SW 1271 (cell line): ENCODE measurements around the gene CALN1.
"Not testable (repeated sequence)": the region's sequence is repeated elsewhere in the genome, so short reads cannot be mapped to it uniquely, and the experiment has no call there.

ENCODE experiments used
- DNase-seq, 2 experiments: peaks; one replicate each; lab custom pipeline; 2025; lab: John Stamatoyannopoulos, UW

CALN1 gene

DNA sequence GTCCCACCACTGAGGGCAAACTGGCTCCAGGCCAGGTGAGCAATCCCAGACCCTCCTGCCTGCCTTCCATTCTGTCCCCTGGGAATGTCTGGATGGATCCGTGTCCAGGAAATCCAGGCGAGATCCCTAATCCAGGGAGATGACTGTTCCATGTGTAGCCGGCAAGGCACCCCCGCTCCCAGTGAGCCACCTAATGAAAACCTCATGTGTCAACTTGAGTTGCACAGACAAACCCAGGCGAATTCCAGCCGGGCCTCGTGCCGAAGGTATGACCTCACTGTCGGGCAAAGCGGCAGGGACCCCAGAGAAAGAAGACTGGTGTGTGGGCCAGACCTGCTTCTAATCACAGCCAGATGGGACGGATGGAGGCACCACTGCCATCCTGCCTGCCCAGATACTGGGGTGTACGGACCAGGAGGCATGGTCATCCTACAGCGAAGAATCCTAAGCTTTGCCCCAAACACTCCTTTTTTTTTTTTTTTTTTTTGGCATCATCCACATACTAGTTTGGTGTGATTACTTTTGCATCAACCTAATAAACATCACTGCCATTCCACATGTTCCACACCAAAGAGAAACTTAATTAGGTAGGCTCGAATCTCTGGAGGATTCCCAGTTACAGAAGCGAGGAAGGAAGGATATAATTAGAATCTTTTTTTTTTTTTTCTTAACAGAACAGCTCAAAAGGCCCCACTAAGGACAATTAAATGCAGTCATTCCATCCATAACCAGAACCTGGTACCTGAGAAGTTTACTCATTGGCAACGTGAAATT, 313.1 kb downstream of the CALN1 start:
- DNase-seq = no peak

DNA sequence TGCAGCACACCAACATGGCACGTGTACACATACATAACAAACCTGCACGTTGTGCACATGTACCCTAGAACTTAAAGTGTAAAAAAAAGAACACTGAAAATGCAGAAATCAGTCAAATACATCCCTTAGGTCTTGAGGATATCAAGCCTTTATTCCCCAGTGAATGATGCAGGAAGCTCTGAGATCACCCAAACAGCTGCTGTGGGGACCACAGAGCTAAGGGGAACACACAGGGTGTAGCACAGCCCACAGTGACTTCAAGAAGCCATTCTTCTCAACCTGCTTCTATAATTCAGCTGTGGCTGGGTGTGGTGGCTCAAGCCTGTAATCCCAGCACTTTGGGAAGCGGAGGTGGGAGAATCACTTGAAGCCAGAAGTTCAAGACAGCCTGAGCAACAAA, 314.9 kb downstream of the CALN1 start:
- no peak for DNase-seq

DNA sequence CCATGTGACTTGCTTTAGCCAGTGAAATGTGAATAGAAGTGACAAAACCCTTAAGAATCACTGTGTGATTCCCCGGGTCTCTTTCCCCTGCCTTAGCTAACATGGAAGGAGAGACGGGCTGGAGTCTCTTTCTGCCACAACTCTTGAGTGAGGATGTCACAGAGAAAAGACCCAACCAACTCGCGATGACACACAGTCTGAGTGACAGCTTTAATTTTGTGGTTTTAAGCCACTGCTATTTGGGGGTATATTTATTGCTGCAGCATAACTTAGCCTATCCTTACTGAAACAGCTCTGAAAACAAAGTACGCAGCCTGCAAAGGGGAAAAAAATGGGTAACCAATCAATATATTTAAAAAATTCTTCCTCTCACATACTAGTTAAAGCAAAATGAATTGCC, 319.4 kb downstream of the CALN1 start:
- DNase-seq = no peak

DNA sequence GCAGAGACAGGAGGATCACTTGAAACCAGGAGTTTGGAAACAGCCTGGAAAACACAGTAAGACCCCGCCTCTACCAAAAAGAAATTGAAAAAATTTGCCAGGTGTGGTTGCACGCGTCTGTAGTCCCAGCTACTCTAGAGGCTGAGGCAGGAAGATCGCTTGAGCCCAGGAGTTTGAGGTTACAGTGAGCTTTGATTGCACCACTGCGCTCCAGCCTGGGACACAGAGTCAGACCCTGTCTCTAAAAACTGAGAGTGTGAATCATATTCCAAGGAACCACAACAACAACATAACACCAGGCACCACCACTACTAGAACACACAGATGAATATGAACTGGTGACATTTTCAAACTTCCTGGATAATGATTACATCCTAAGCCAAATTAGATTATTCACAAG, 324.2 kb downstream of the CALN1 start:
- no peak for DNase-seq

DNA sequence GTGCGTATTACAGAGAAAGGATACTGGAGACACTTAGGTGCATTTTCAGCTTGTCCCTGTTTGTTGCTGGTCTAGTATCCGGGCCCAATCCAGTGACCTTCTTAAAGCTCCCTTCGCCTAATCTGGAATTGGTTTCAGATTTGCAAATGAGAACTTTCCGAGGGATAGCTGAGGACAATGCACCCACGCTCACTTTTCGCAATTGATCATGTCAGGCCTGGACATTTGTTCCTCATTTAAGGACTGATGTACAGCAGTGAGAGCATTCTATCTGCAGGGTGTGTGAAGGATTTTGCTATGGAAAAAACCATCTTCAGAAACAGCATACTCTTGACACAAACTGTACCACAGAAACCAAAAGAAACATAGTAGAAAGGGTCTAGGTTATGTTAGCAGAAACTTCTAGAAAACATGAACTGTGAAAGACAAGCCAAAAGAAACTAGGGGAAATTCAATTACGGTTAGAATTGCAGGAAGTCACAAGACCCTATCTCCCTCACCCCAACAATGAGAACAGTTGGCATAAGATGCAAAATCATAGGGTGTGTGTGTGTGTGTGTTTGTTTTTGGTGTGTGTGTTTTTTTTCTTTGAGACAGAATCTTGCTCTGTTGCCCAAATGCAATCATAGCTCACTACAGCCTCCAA, 331.1 kb downstream of the CALN1 start:
- no peak for DNase-seq

DNA sequence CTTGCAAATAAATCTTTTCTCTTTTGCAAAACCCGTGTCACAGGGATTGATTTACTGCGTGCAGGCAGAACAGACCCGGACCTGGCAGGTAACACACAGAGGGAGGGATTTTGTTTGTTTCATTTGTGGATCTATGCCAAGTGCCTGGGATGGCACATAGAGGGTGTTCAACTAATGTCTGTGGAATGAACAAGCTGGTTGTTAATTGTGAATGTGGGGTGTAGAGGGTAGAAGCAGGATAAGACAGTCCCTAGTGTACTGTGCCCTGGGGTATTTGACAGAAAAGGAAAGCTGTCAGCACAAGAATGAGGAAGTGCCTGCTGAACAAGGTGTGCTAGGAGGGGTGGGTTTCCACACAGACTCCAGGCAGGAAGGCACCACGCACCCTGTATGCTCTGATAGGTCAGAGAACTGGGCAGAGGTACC, 331.8 kb downstream of the CALN1 start:
- no peak for DNase-seq

DNA sequence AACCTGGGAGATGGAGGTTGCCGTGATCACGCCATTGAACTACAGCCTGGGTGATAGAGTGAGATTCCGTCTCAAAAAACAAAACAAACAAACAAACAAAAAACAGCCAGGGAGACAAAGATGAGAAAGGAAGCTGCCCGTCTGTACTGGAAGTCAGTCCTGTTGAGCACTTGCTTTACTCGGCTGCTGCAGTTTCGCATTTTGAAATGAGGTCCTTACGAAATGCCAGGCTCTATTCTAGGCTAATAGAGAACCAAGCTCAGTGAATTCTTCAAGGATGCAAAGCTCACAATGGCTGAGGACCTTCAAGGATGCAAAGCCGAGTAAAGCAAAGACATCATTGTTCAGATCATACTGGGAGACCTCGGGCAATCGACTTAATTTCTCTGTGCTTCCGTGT, 333.3 kb downstream of the CALN1 start:
- no peak for DNase-seq

DNA sequence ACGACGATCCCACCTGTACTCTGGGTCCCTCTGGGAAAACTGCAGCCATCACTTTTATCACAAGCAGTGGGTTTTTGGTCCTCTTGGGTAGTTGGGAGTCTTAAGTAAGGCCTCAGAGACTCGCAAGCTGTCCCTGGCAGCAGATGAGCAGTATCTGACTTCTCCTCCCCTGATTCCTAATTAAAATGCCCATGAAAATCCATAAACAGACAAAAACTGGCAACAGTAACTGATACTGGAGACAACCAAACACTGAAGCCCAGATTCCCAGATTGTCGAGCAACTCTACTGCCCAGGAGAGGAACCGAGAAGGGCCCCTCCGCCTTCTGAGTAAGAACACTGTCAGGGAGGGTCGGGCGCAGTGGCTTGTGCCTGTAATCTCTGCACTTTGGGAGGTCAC, 333.8 kb downstream of the CALN1 start:
- DNase-seq = no peak

DNA sequence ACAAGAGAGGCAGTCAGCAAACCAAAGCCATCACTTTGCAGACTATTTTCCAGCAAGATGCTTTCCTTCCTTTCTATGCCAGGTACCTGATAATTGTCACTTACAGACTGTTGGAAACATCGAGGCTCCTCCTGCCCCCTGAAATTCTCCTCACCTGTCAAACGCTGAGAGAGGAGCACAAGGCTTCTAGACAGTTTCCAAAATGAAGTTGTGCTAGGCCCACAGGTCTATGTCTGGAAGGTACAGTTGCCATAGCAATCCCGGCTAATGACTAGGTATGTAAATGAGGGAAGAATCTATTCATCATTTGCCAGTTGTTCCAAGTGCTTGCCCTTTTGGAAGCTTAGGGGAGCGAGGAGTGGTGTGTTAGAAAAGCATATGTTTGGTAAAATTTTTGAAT, 334.4 kb downstream of the CALN1 start:
- DNase-seq = no peak

DNA sequence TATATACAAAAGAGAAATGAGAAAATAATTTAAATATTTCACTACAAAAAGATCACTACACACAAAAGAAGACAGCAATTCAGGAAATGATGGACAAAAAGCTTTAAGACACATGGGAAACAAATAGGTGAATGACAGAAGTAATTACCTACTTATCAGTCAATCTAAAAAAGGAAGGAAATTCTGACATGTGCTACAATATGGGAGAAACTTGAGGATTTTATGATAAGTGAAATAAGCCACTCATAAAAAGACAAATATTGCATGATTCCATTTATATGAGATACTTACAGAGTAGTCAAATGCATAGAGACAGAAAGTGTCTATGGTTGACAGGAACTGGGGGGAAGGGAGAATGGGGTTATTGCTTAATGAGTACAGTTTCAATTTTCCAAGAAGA, 339.2 kb downstream of the CALN1 start:
- DNase-seq = no peak

DNA sequence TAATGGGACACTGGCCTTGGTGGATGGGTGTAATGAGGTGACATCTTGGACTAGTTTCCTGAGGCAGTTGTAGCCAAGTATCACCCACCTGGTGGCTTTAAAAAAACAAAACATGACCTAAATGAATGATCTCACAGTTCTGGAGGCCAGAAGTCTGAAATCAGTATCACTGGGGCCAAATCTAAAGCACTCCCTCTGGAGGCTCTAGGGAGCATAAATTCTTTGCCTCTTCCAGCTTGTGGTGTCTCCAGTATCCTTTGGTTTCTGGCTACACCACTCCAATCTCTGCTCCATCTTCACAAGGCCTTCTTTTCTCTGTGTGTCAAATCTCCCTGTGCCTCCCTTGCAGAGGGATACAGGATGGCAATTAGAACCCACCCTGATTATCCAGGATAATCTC, 342.9 kb downstream of the CALN1 start:
- DNase-seq = no peak

DNA sequence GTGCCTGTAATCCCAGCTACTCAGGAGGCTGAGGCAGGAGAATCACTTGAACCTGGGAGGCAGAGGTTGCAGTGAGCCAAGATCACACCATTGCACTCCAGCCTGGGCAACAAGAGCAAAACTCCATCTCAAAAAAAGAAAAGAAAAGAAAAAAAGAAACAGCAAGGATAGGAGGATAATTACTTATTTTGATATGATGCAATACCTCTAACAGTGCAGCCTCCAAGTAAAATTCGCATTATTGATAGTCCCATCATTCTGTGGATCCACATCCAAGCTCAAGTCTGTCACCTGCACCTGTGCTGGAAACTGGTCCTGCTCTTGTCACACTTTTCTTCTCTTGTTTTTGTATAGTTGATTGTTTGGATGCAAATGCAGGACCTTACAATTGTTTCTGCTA, 346.4 kb downstream of the CALN1 start:
- DNase-seq = not testable (repeated sequence)

DNA sequence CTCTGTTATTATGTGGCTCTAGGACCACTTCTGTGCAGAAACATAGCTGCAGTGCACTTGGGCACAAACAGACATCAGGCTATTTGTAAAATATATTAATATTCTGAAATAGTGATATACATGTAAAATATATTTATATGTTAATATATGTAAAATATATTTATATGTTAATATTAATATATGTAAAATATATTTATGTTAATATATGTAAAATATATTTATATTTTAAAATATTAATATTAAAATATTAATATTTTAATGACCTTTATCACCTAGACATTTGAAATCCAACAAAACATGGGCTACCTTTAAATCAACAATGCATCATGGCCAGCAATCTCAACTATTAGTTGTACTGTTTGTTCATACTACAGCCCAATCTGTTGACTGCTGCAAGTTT, 347.2 kb downstream of the CALN1 start:
- DNase-seq = no peak

DNA sequence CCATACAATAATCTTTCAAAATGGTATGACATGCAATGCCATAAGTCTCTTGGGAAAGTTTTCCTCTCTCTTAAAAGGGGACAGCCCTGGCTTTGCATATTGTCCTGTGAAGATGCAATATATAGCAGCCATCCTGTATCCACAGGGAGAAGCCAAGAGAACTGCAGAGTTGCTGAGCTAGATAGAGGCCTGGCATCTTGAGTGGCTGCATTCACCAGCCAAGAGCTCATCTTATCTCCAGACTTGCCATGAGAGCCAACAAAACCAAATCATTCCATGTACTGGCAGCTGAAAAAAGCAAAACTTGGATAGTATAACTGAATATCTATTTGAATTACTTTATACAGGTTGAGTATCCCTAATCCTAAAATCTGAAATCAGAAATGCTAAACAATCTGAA, 348.8 kb downstream of the CALN1 start:
- no peak for DNase-seq

DNA sequence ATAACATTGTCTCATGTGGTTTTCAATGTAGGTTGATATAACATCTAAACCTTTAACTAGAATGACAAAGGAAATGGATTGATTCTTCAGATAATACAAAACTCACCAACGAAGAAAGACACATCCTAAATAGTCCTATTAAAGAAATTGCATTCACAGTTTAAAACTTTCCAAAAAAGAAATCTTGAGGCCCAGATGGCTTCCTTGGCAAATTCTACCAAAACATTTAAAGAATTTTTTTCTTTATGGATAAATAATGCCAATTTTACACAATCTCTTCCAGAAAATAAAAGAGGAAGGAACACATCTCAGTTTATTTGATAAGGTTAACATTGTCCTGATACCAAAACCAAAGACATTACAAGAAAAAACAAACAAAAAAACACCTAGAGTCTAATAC, 349.5 kb downstream of the CALN1 start:
- no peak for DNase-seq

DNA sequence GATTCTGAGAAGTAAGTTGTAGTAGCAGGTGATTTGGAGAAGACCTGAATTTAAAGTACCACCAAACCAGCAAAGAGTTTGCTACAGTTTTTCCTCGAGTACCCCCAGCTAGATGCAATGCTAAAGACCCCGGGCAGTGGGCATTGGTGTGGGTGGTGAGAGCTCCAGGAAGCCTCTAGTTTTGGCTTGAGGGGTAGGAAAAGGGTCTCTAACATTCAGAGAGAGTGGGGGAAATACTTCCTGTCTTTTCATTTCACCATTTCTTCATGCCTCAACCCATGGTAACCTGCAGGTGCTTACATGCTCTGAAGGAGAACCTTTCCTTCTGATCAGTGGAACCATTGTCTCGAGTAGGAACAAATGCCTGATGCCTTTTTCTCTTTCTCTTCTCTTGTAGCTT, 352.2 kb downstream of the CALN1 start:
- DNase-seq = no peak

DNA sequence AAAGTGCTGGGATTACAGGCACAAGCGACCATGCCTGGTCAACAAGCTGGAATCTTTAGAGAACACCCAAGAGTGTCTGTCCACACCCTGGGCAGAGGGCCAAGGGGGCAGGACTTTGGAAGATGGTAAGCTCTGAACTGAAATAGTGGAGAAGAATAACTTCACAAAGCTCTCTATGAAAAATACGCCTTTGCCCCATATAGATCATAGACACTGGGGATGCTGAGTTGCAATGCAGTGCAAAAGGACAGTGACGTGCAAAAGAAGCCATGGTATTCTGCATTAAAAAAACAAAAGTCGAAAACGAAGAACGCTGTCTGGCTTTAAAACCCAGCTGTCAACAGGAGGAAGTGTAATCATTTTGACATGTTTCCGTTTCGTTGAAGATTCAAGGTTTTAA, 353.6 kb downstream of the CALN1 start:
- no peak for DNase-seq

DNA sequence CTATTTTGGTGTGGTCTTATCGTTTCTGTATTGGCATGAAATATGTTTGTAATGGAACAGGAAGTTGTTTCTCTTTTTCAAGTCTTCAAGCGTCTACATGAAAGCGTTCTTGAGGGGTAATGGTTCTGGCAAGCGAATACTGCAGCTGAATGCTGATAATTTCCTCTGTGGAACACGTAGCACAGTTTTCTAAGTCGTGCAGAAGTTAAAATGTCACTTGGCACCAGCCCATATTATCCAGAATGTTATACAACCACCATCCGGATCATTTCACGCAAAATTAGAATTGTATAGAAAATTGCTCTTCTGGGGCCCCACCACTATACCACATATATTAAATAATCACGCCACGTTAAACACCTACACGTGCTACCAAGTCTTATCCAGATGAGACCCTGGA, 354.3 kb downstream of the CALN1 start:
- no peak for DNase-seq

DNA sequence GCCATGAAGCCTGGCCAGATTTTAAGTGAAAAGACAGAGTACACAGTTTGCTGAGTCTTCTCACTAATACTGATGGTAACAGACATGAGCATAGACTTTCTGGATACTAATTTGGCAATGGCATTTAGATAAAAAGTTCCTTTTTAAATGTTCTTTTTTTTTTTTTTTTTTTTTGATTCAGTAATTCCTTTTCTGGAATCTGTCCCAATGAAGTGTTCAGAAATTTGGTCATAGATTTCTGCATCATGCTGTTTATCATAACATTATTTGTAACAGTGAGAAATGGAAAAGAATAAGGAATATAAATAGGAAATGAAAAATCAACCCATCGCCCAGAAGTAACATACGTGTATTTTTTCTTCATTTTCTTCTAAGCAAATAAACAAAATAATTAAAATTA, 354.9 kb downstream of the CALN1 start:
- DNase-seq = no peak

DNA sequence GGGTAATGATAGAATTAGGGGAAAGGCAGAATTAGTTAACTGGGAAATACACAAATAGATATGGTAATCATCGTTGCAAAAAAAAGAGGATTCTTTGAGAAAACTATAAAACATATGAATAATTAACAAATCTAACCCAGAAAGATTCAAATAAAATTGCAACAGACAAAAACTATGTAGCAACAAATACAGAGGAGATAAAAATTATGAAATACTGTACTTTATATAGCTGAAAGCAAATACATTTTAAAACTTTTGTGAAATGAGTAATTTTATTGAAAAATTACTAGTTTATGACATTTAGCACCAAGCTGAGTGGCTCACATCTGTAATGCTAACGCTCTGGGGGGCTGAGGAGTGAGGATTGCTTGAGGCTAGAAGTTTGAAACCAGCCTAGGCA, 356.7 kb downstream of the CALN1 start:
- no peak for DNase-seq

DNA sequence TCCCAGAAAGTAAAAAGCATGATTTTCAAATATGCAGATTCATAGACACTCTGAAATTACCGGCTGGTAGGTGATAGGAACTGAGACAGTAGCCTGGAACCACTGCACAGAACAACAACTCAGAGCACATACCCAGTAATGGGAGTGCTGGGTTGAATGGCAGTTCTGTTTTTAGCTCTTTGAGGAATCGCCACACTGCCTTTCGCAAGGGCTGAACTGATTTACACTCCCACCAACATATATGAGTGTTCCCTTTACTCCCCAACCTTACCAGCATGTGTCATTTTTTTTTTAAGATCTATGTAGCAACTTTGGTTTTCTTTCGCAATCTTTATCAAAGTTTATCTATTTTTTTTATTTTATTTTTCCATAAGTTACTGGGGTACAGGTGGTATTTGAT, 358.8 kb downstream of the CALN1 start:
- no peak for DNase-seq

DNA sequence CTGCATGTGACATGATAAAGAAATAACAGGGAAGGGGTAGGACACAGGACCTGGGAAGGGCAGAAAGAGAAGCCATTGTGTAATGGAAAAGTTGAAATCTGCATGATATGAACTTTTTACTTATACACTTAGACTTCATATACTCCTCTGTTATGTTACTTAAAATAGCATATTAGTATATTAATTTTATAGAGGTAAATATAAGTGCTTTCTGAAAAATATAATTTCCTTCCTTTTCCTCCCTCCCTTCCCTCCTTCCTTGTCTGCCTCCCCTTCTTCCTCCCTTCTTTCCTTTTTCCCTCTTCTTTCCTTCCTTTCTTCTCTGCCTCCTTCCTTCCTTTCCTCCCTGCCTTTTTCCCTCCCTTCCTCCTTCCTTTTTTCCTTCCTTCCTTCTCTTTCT, 363.7 kb downstream of the CALN1 start:
- no peak for DNase-seq

DNA sequence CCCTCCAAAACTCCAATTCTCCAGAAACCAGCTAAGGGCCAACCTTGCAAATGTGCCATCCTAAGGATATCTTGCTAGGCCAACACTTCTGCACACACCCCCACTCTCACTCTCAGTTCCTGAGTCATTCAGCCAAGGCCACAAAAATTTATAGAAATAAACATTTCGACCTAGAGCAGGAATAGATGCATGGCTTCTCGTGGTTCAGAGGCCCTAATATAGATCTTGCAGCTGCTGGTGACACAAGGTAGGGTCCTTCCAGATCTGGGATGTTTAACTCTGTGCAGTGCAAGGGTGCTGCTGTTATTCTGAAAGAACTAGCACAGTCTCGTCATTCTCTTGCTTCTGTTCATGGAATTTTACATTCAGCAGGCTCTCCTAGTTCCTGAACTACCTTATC, 369.3 kb downstream of the CALN1 start:
- no peak for DNase-seq

DNA sequence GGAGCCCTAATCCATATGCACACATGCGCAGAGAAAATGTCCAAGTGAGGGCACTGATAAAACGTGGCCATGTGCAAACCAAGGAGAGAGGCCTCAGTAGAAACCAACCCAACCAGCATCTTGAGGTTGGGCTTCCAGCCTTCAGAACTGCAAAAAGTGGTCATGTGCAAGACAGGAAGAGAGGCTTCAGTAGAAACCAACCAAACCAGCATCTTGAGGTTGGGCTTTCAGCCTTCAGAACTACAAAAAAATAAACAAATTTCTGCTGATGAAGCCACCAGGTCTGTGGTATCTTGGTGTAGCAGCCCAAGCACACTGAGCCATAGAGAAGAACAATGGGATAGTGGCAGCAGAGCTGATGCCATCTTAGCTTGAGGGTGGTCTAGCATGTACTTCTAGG, 371.5 kb downstream of the CALN1 start:
- DNase-seq = no peak
